ENCODE measurements around the gene IL4R. TPM values are rescaled to one million over a fixed set of nuclear protein-coding genes. Genes with fewer than 3 reads are reported as not detected.

The IL4R gene
- total and polyA plus RNA-seq, 2 of the 13 experiments (the other 11 are each of a cell fraction or from before 2014, with no cell fraction given) = 15.9 to 49.6 TPM

DNA sequence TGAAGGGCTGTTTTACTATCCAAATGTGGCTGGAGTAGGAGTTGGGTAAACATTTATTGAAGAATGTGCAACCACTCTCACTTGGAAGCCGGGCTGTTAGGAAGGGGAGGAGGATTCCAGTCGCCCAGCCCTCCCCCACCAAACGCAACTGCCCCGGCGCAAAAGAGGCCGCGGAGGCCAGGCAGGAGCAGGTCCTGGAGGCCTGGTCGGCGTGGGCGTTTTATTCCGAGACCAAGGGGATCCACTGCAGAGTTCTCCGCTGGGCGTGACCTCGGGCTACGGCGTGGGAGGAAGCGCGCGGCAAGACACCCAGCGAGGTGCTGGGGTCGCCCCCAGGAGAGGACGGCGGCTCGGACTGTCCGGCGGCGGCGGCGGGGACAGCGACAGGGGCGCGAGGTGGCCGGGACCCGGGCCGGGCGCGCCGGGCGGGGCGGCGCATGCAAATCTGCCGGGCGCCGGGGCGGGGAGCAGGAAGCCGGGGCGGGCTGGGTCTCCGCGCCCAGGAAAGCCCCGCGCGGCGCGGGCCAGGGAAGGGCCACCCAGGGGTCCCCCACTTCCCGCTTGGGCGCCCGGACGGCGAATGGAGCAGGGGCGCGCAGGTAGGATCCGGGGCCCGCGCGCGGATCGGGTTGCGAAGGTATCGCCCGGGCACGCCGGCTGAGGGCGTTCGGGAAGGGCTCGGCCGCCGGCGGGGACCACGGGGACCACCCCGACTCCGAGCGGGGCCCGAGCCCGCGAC, at the start of gene IL4R (continued):
- TF ChIP-seq IRF9 (CRISPR knock-in tag; IDR thresholded peaks at IDR 0.05; ENCODE audit: borderline replicate concordance) = peak; percentile 79
- no peak; the same call in 1 of the 2 replicates for TF ChIP-seq ZNF691 (CRISPR knock-in tag; IDR thresholded peaks at IDR 0.05; ENCODE audit: borderline replicate concordance, low read depth)
- TF ChIP-seq, protein P1, sequence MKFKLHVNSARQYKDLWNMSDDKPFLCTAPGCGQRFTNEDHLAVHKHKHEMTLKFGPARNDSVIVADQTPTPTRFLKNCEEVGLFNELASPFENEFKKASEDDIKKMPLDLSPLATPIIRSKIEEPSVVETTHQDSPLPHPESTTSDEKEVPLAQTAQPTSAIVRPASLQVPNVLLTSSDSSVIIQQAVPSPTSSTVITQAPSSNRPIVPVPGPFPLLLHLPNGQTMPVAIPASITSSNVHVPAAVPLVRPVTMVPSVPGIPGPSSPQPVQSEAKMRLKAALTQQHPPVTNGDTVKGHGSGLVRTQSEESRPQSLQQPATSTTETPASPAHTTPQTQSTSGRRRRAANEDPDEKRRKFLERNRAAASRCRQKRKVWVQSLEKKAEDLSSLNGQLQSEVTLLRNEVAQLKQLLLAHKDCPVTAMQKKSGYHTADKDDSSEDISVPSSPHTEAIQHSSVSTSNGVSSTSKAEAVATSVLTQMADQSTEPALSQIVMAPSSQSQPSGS (CRISPR knock-in tag; IDR thresholded peaks at IDR 0.05) = peak; percentile 79
- TF ChIP-seq, protein P2, sequence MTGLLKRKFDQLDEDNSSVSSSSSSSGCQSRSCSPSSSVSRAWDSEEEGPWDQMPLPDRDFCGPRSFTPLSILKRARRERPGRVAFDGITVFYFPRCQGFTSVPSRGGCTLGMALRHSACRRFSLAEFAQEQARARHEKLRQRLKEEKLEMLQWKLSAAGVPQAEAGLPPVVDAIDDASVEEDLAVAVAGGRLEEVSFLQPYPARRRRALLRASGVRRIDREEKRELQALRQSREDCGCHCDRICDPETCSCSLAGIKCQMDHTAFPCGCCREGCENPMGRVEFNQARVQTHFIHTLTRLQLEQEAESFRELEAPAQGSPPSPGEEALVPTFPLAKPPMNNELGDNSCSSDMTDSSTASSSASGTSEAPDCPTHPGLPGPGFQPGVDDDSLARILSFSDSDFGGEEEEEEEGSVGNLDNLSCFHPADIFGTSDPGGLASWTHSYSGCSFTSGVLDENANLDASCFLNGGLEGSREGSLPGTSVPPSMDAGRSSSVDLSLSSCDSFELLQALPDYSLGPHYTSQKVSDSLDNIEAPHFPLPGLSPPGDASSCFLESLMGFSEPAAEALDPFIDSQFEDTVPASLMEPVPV (CRISPR knock-in tag; IDR thresholded peaks at IDR 0.05) = peak; percentile 54; the same call in 1 of the 2 replicates
- peak; percentile 79 for TF ChIP-seq ZFP91 (CRISPR knock-in tag; IDR thresholded peaks at IDR 0.05; ENCODE audit: borderline replicate concordance)
- TF ChIP-seq NFE2L2 (IDR thresholded peaks at IDR 0.05; ENCODE audit: low read length) = no peak
- peak; percentile 69; the same call in 1 of the 2 replicates for TF ChIP-seq ETV5 (CRISPR knock-in tag; IDR thresholded peaks at IDR 0.05; ENCODE audit: borderline replicate concordance)
- TF ChIP-seq CHD4 (IDR thresholded peaks at IDR 0.05; ENCODE audit: borderline replicate concordance, low read length) = peak; percentile 4; the same call in 1 of the 2 replicates
- TF ChIP-seq ZNF143 (CRISPR knock-in tag; IDR thresholded peaks at IDR 0.05) = no peak
- TF ChIP-seq ISL2 (CRISPR knock-in tag; IDR thresholded peaks at IDR 0.05) = peak; percentile 32; the same call in 1 of the 2 replicates
- TF ChIP-seq SMARCC2 (IDR thresholded peaks at IDR 0.05) = no peak
- no peak for TF ChIP-seq SRSF9 (IDR thresholded peaks at IDR 0.05; ENCODE audit: borderline replicate concordance, insufficient read depth, low read depth, low read length, poor library complexity, severe bottlenecking)
- TF ChIP-seq DMAP1 (CRISPR knock-in tag; IDR thresholded peaks at IDR 0.05) = peak; percentile 89
- TF ChIP-seq, protein P3, sequence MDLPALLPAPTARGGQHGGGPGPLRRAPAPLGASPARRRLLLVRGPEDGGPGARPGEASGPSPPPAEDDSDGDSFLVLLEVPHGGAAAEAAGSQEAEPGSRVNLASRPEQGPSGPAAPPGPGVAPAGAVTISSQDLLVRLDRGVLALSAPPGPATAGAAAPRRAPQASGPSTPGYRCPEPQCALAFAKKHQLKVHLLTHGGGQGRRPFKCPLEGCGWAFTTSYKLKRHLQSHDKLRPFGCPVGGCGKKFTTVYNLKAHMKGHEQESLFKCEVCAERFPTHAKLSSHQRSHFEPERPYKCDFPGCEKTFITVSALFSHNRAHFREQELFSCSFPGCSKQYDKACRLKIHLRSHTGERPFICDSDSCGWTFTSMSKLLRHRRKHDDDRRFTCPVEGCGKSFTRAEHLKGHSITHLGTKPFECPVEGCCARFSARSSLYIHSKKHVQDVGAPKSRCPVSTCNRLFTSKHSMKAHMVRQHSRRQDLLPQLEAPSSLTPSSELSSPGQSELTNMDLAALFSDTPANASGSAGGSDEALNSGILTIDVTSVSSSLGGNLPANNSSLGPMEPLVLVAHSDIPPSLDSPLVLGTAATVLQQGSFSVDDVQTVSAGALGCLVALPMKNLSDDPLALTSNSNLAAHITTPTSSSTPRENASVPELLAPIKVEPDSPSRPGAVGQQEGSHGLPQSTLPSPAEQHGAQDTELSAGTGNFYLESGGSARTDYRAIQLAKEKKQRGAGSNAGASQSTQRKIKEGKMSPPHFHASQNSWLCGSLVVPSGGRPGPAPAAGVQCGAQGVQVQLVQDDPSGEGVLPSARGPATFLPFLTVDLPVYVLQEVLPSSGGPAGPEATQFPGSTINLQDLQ (CRISPR knock-in tag; IDR thresholded peaks at IDR 0.05) = 0 out of 2 replicates have a peak, but pooled peaks have one; percentile 35
- no peak for TF ChIP-seq ZBTB26 (CRISPR knock-in tag; IDR thresholded peaks at IDR 0.05; ENCODE audit: borderline replicate concordance)

All from HepG2 (cell line).